Fibroblast of mammary gland (primary cell): ENCODE data around the gene PANK3.
"Not testable (repeated sequence)": the region's sequence is repeated elsewhere in the genome, so short reads cannot be mapped to it uniquely, and the experiment has no call there.

ENCODE experiments used
- DNase-seq: peaks from one replicate; pipeline ENCODE4 v3.0.0-alpha.2; 2010; ENCODE audit warnings: low read depth
- H3K4me3 ChIP-seq: 2 replicates; pipeline ENCODE4 v1.5.1; 2011; ENCODE audit warnings: low read depth, mild to moderate bottlenecking, low read length, moderate library complexity; ENCODE audit not compliant: control insufficient read depth
- CTCF ChIP-seq: conservative IDR thresholded peaks from 2 replicates; pipeline ENCODE4 v1.5.1; 2011; ENCODE audit warnings: low read depth, low read length, inconsistent platforms; ENCODE audit not compliant: control insufficient read depth, insufficient read depth

The PANK3 gene

GRCh38 chr5:168557389-168557788, 21.8 kb downstream of the PANK3 start:
- H3K4me3 ChIP-seq = no peak overlapping the region
- no peak for TF ChIP-seq CTCF
- no peak for DNase-seq

GRCh38 chr5:168553377-168554130, 25.6 kb downstream of the PANK3 start:
- TF ChIP-seq CTCF = no peak
- no peak overlapping the region for H3K4me3 ChIP-seq
- peak; percentile 26 for DNase-seq

- H3K4me3 ChIP-seq = no peak overlapping the region
- TF ChIP-seq CTCF = no peak
- peak; percentile 99 for DNase-seq
Measured at GRCh38 chr5:168552146-168552545, 27.0 kb downstream of the PANK3 start.

GRCh38 chr5:168550656-168551055, 28.5 kb downstream of the PANK3 start:
- H3K4me3 ChIP-seq = no peak overlapping the region
- no peak for TF ChIP-seq CTCF
- DNase-seq = no peak

GRCh38 chr5:168549554-168549953, 29.6 kb downstream of the PANK3 start:
- no peak for DNase-seq
- no peak for TF ChIP-seq CTCF

GRCh38 chr5:168537176-168537575, 42.0 kb downstream of the PANK3 start:
- no peak for TF ChIP-seq CTCF

More at GRCh38 chr5:168549554-168549953, 29.6 kb downstream of the PANK3 start:
- H3K4me3 ChIP-seq = no peak overlapping the region

GRCh38 chr5:168534351-168534750, 44.8 kb downstream of the PANK3 start:
- not testable (repeated sequence) for DNase-seq, H3K4me3 ChIP-seq

More at GRCh38 chr5:168537176-168537575, 42.0 kb downstream of the PANK3 start:
- no peak overlapping the region for H3K4me3 ChIP-seq
- no peak for DNase-seq
